Osteoblast (primary cell): Measurements from ENCODE around the gene ADCY3. TPM values are rescaled to one million over a fixed set of nuclear protein-coding genes. Genes with fewer than 3 reads are reported as not detected.
A peak's percentile ranks its signal among the peaks of the same experiment; 100 is the strongest.

Experiments
- DNase-seq: peaks from one replicate; pipeline ENCODE4 v3.0.0; 2011; ENCODE audit warnings: low spot score, mixed read lengths; ENCODE audit not compliant: insufficient read length; ENCODE audit errors: missing footprints
- H2AFZ ChIP-seq: 2 replicates; pipeline ENCODE4 v1.6.0; 2011; ENCODE audit warnings: mild to moderate bottlenecking, low read length
- H3K27ac ChIP-seq: 2 replicates; pipeline ENCODE4 v1.5.1; 2011; ENCODE audit warnings: mild to moderate bottlenecking, low read depth, low read length, moderate library complexity
- H3K27me3 ChIP-seq: 2 replicates; pipeline ENCODE4 v1.6.0; 2012; ENCODE audit warnings: mild to moderate bottlenecking, control low read depth, inconsistent platforms, low read length, moderate library complexity; ENCODE audit not compliant: insufficient read depth
- H3K36me3 ChIP-seq: 2 replicates; pipeline ENCODE4 v1.5.1; 2011; ENCODE audit warnings: mild to moderate bottlenecking, low read length, control low read depth, moderate library complexity; ENCODE audit not compliant: insufficient read depth
- H3K4me1 ChIP-seq: 2 replicates; pipeline ENCODE4 v1.5.1; 2011; ENCODE audit warnings: mild to moderate bottlenecking, low read length, control low read depth, moderate library complexity; ENCODE audit not compliant: insufficient read depth
- H3K4me2 ChIP-seq: 2 replicates; pipeline ENCODE4 v1.6.0; 2011; ENCODE audit warnings: mild to moderate bottlenecking, low read length; ENCODE audit not compliant: insufficient read depth
- H3K4me3 ChIP-seq: fragments of 200-600 bp; sonication (generic); 3 replicates; pipeline ENCODE4 v1.5.1; 2012; ENCODE audit warnings: mild to moderate bottlenecking, low read length, inconsistent platforms; ENCODE audit not compliant: insufficient read depth
- H3K79me2 ChIP-seq: 2 replicates; pipeline ENCODE4 v1.6.0; 2012; ENCODE audit warnings: mild to moderate bottlenecking, low read length, control low read depth, inconsistent platforms; ENCODE audit not compliant: insufficient read depth
- H3K9me3 ChIP-seq: 2 replicates; pipeline ENCODE4 v1.5.1; 2011; ENCODE audit warnings: low read depth, low read length, control low read depth
- H4K20me1 ChIP-seq: 2 replicates; pipeline ENCODE4 v1.6.0; 2012; ENCODE audit warnings: mild to moderate bottlenecking, low read length, control low read depth; ENCODE audit not compliant: insufficient read depth
- total RNA-seq: library from RNA; depleted of rRNA; stranded (reverse); fragments of >200 nt; gene quantifications from 2 replicates; pipeline ENCODE4 v1.2.3, GENCODE V29; 2012
- TF ChIP-seq, protein P1 (sequence below): IDR thresholded peaks from 2 replicates; pipeline ENCODE4 v1.5.1; 2011; ENCODE audit warnings: mild to moderate bottlenecking, low read depth, low read length, moderate library complexity; ENCODE audit errors: extremely low read depth

Gene ADCY3
- total RNA-seq, 1 donor: 47.4 TPM

DNA sequence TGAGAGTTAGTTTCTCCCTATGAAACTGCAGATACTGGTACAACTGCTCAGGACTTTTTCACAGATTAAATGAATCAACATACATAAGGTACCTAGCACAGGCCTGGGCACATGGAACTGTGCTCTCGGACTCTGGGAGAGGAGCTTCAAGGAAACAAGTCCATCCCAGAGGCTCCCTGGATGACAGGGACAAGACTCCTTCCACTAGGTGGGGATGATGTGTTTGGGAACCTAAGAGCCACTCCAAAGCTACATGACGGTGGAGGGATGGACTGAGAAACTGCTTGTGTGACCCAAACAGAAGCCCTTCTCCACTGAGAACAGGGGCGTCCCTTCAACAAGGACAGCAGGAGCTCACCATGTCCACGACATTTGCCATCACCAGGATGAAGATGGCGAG, 89.7 kb downstream of the ADCY3 start:
- Histone ChIP-seq H3K27ac (no peak overlapping the region), H3K9me3 (no peaks in the 10 kb centered on the region), H3K36me3 (no peaks in the 10 kb centered on the region), H3K4me1 (peaks cover 2% of the 10 kb centered on the region), H3K79me2 (no peaks in the 10 kb centered on the region), H3K27me3 (no peaks in the 10 kb centered on the region), H4K20me1 (no peaks in the 10 kb centered on the region), H3K4me3 (no peak overlapping the region), H2AFZ (no peak overlapping the region), H3K4me2 (no peak overlapping the region)
- TF ChIP-seq, protein P1, sequence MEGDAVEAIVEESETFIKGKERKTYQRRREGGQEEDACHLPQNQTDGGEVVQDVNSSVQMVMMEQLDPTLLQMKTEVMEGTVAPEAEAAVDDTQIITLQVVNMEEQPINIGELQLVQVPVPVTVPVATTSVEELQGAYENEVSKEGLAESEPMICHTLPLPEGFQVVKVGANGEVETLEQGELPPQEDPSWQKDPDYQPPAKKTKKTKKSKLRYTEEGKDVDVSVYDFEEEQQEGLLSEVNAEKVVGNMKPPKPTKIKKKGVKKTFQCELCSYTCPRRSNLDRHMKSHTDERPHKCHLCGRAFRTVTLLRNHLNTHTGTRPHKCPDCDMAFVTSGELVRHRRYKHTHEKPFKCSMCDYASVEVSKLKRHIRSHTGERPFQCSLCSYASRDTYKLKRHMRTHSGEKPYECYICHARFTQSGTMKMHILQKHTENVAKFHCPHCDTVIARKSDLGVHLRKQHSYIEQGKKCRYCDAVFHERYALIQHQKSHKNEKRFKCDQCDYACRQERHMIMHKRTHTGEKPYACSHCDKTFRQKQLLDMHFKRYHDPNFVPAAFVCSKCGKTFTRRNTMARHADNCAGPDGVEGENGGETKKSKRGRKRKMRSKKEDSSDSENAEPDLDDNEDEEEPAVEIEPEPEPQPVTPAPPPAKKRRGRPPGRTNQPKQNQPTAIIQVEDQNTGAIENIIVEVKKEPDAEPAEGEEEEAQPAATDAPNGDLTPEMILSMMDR: peak; percentile 47
- peak; percentile 83 for DNase-seq

DNA sequence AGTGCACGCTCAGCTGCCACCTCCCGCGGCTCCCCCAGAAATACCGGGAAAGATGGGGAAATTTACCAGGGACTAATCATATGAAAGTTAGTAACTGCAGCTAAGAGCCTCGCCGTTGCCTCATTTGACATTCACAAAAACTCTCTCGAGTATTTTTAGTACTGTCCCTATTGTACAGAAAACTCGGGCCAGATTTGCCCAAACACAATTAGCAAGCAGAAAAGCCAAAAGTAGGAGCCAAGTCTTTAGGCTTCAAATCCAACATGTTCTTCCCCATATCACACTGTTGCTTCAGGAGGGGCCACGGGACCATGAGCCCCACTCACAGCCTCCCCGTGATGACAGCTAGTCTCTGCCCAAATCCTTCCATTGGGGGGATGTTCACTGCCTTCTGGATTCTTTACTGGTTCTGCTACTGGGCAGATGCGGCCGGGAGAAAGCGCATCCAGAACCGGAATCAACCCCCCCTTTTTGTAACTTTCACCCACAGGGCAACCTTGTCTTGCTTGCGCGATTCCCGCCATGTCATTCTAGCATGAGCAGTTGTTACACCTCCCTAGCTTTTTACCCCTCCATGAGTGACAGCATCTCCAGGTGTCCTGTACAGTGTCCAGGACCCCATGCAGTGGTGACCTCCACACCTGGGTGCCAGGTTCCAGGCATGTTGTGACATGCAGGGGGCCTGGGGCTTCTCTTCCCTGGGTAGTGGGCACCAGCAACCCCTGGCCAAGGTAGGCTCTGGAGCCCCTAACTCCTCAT, 91.6 kb downstream of the ADCY3 start:
- H3K36me3 ChIP-seq: peaks cover 5% of the 10 kb centered on the region
- H3K4me2 ChIP-seq: no peak overlapping the region
- H3K27me3 ChIP-seq: no peaks in the 10 kb centered on the region
- no peaks in the 10 kb centered on the region for H3K9me3 ChIP-seq
- no peaks in the 10 kb centered on the region for H3K79me2 ChIP-seq
- no peak overlapping the region for H3K4me3 ChIP-seq
- H2AFZ ChIP-seq: no peak overlapping the region
- no peaks in the 10 kb centered on the region for H3K4me1 ChIP-seq
- no peak overlapping the region for H3K27ac ChIP-seq
- TF ChIP-seq, protein P1: no peak
- no peaks in the 10 kb centered on the region for H4K20me1 ChIP-seq
- peak; percentile 73 for DNase-seq

DNA sequence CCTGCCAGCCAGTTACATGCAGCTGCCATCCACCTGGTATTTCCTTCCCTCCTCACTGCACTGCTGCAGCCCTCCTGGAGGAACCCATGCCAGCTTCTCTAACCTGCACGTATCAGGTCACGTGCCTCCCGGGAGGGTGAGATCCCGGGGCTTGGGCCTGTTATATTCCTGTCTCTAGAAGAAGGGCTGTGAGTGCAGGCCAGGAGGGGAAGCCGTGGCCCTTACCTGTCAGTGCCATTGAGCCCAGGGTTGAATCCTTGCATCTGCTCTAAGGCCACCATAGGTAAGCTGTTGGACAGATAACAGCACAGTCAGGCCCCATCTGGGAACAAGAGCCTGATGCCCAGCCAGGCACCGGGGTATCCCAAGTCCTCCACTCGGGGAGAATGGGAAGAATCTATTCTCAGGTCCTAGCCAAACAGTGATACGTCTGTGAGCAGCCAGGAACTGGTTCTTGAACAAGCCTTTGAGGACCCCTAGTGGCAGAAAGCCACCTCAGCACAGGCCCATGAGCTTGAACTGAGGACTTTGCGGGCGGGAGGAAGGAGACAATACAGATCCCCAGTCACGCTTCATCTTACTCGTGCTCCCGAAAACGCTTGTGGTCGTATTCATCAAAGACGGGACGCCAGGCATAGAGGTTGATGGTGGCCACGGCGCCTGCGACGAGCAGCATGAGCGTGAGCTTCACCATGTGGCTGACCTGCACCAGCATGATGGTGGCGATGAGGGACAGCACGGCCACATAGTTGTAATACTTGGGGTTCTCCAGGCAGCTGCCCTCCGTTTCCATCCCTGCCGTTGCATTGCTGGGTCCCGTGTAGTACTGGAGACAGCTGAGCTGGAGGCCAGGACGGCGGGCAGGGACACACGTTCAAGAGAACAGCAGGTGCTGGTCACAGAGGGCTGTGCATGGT, 92.5 kb downstream of the ADCY3 start:
- Histone ChIP-seq H3K4me1 (no peaks in the 10 kb centered on the region), H3K36me3 (peaks cover 5% of the 10 kb centered on the region)

More for the DNA sequence above, 92.5 kb downstream of the ADCY3 start:
- no peak overlapping the region for H3K27ac ChIP-seq
- peak; percentile 99 for DNase-seq
- no peaks in the 10 kb centered on the region for H4K20me1 ChIP-seq
- H3K79me2 ChIP-seq: no peaks in the 10 kb centered on the region
- TF ChIP-seq, protein P1: peak; percentile 98
- peak overlapping the region; percentile 55 for H3K4me2 ChIP-seq
- H3K9me3 ChIP-seq: no peaks in the 10 kb centered on the region
- no peak overlapping the region for H2AFZ ChIP-seq
- H3K4me3 ChIP-seq: no peak overlapping the region
- H3K27me3 ChIP-seq: no peaks in the 10 kb centered on the region
